C4-2B (cell line): ENCODE results near the gene EPDR1.

Experiments used
- CTCF ChIP-seq: fragments of 450-650 bp; conservative IDR thresholded peaks from 2 replicates; pipeline ENCODE4 v1.5.1; 2017; ENCODE audit warnings: mild to moderate bottlenecking
- ZFX ChIP-seq: fragments of 450-650 bp; IDR thresholded peaks from 2 replicates; pipeline ENCODE4 v1.6.1; 2017

GRCh38 chr7:37977243-37977642, 56.8 kb downstream of the EPDR1 start:
- no peak for TF ChIP-seq CTCF
- TF ChIP-seq ZFX, result no peak
